GM12878 (cell line): ENCODE measurements around the gene CEACAM8. TPM values are rescaled to one million over a fixed set of nuclear protein-coding genes. Genes with fewer than 3 reads are reported as not detected.

Experiments
- RAD51 ChIP-seq: fragments of 450-650 bp; IDR thresholded peaks from 2 replicates; pipeline ENCODE4 v1.6.1; 2016; ENCODE audit warnings: moderate library complexity, mild to moderate bottlenecking, inconsistent platforms
- WRNIP1 ChIP-seq: IDR thresholded peaks from 2 replicates; pipeline ENCODE4 v1.6.1; 2011; ENCODE audit warnings: low read depth, low read length, improper control_type of control experiment, borderline replicate concordance
- polyA plus RNA-seq, 11 experiments: library from polyadenylated mRNA; depleted of rRNA in 4 of 11; unstranded in 6 of 11; stranded (reverse) in 5 of 11; fragments of >200 nt; fragmentation: Nextera tagmentation in 4 of 11; fragmentation: Illumina TruSeq in 1 of 11; extraction: Ambion mirVana in 4 of 11; extraction: Trizol in 1 of 11; gene quantifications; 1 replicate in 1 of 11; 2 replicates in 10 of 11; pipeline versions ENCODE4 v1.2.1 to v1.2.3, GENCODE V29; 2011 to 2016; ENCODE audit warnings: inconsistent platforms in 2 of 11, missing spikeins in 2 of 11, low read depth in 1 of 11
- total RNA-seq, 4 experiments: library from RNA; depleted of rRNA in 3 of 4; stranded (reverse); fragments of >200 nt in 3 of 4; fragmentation: Illumina TruSeq in 1 of 4; extraction: Trizol in 1 of 4; gene quantifications; 2 replicates each; pipeline versions ENCODE4 v1.2.1 to v1.2.3, GENCODE V29; 2013 to 2021
- TF ChIP-seq, protein P1 (sequence below): fragments of 450-650 bp; IDR thresholded peaks from 2 replicates; pipeline ENCODE4 v1.6.1; 2017; ENCODE audit warnings: borderline replicate concordance
- TF ChIP-seq, protein P2 (sequence below): fragments of 450-650 bp; IDR thresholded peaks from 2 replicates; pipeline ENCODE4 v1.6.1; 2017; ENCODE audit warnings: low read depth, mild to moderate bottlenecking, moderate library complexity
- TF ChIP-seq, protein P3 (sequence below): fragments of 450-650 bp; IDR thresholded peaks from 2 replicates; pipeline ENCODE4 v1.6.1; 2016; ENCODE audit warnings: mild to moderate bottlenecking
- TF ChIP-seq, protein P4 (sequence below): fragments of 450-650 bp; IDR thresholded peaks from 2 replicates; pipeline ENCODE4 v1.6.1; 2017; ENCODE audit warnings: mild to moderate bottlenecking, low read depth, inconsistent platforms; ENCODE audit not compliant: poor library complexity, severe bottlenecking

Gene CEACAM8
- total and polyA plus RNA-seq, 10 of the 15 experiments (the other 5 are each of a cell fraction or from before 2014, with no cell fraction given) = 0.06 TPM; not detected in 9

DNA sequence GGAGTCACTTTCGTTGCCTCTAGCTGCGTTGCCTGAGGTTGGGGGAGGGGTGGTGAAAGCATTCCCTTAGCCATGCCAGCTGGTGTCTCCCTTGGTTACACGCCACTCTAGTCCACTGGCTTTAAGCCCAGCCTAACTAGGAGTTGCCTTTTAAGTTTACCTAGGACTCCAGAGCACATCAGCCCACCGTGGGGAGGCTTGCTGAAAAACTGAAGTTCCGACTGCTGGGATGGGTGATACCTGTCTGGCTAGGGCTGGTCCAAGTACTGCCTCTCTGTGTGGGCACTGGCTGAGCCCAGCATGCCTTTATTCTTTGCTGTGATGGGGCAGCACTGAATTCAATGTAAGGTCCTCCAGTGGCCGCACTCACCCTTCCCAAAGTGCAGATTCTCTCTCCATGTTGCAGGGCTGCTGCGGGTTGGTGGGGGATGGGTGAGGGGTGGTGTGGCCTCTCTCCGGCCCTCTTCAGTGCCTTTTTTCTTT lies 54.6 kb downstream of the CEACAM8 start (continued):
- TF ChIP-seq, protein P1, sequence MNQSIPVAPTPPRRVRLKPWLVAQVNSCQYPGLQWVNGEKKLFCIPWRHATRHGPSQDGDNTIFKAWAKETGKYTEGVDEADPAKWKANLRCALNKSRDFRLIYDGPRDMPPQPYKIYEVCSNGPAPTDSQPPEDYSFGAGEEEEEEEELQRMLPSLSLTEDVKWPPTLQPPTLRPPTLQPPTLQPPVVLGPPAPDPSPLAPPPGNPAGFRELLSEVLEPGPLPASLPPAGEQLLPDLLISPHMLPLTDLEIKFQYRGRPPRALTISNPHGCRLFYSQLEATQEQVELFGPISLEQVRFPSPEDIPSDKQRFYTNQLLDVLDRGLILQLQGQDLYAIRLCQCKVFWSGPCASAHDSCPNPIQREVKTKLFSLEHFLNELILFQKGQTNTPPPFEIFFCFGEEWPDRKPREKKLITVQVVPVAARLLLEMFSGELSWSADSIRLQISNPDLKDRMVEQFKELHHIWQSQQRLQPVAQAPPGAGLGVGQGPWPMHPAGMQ = no peak
- TF ChIP-seq, protein P2, sequence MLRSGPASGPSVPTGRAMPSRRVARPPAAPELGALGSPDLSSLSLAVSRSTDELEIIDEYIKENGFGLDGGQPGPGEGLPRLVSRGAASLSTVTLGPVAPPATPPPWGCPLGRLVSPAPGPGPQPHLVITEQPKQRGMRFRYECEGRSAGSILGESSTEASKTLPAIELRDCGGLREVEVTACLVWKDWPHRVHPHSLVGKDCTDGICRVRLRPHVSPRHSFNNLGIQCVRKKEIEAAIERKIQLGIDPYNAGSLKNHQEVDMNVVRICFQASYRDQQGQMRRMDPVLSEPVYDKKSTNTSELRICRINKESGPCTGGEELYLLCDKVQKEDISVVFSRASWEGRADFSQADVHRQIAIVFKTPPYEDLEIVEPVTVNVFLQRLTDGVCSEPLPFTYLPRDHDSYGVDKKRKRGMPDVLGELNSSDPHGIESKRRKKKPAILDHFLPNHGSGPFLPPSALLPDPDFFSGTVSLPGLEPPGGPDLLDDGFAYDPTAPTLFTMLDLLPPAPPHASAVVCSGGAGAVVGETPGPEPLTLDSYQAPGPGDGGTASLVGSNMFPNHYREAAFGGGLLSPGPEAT = no peak
- TF ChIP-seq, protein P3, sequence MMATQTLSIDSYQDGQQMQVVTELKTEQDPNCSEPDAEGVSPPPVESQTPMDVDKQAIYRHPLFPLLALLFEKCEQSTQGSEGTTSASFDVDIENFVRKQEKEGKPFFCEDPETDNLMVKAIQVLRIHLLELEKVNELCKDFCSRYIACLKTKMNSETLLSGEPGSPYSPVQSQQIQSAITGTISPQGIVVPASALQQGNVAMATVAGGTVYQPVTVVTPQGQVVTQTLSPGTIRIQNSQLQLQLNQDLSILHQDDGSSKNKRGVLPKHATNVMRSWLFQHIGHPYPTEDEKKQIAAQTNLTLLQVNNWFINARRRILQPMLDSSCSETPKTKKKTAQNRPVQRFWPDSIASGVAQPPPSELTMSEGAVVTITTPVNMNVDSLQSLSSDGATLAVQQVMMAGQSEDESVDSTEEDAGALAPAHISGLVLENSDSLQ = no peak
- no peak for TF ChIP-seq WRNIP1
- TF ChIP-seq, protein P4, sequence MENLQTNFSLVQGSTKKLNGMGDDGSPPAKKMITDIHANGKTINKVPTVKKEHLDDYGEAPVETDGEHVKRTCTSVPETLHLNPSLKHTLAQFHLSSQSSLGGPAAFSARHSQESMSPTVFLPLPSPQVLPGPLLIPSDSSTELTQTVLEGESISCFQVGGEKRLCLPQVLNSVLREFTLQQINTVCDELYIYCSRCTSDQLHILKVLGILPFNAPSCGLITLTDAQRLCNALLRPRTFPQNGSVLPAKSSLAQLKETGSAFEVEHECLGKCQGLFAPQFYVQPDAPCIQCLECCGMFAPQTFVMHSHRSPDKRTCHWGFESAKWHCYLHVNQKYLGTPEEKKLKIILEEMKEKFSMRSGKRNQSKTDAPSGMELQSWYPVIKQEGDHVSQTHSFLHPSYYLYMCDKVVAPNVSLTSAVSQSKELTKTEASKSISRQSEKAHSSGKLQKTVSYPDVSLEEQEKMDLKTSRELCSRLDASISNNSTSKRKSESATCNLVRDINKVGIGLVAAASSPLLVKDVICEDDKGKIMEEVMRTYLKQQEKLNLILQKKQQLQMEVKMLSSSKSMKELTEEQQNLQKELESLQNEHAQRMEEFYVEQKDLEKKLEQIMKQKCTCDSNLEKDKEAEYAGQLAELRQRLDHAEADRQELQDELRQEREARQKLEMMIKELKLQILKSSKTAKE = no peak
- TF ChIP-seq RAD51 = no peak
